CD4-positive, CD25-positive, alpha-beta regulatory T cell (primary cell): ENCODE measurements around the gene APOB. TPM values are rescaled to one million over a fixed set of nuclear protein-coding genes. Genes with fewer than 3 reads are reported as not detected.

Experiments used
- ATAC-seq, 2 donors: fragments of 150-1000 bp; cut with Tn5 transposase; one replicate each; pipeline ENCODE4 v1.10.0; 2021; ENCODE audit warnings: low read depth in 2 of 2, moderate number of reproducible peaks in 2 of 2, moderate library complexity in 1 of 2
- DNase-seq, 3 donors: peaks; one replicate each; pipeline versions ENCODE4 v3.0.0 to v3.0.0-alpha.2; 2012 to 2022; ENCODE audit warnings: mixed read lengths in 1 of 3
- H3K27ac ChIP-seq: one replicate; pipeline ENCODE4 v1.7.0; 2013; ENCODE audit warnings: mild to moderate bottlenecking, low read length; ENCODE audit not compliant: insufficient read depth, poor library complexity, severe bottlenecking
- H3K27me3 ChIP-seq: one replicate; pipeline ENCODE4 v1.7.0; 2013; ENCODE audit warnings: low read length; ENCODE audit not compliant: control insufficient read depth, insufficient read depth
- H3K36me3 ChIP-seq: one replicate; pipeline ENCODE4 v1.7.0; 2013; ENCODE audit warnings: mild to moderate bottlenecking, low read length, moderate library complexity; ENCODE audit not compliant: control insufficient read depth, insufficient read depth
- H3K4me1 ChIP-seq: 2 replicates; pipeline ENCODE4 v1.7.0; 2013; ENCODE audit warnings: mild to moderate bottlenecking, low read length; ENCODE audit not compliant: insufficient read depth, control insufficient read depth, poor library complexity, severe bottlenecking
- H3K4me3 ChIP-seq: one replicate; pipeline ENCODE4 v1.7.0; 2013; ENCODE audit warnings: low read depth, mild to moderate bottlenecking, low read length, moderate library complexity
- H3K9me3 ChIP-seq, 2 experiments: 1 replicate in 1 of 2; 2 replicates in 1 of 2; pipeline ENCODE4 v1.7.0; 2013; ENCODE audit warnings: low read length in 2 of 2, mild to moderate bottlenecking in 1 of 2, moderate library complexity in 1 of 2; ENCODE audit not compliant: control insufficient read depth in 2 of 2
- H3K27ac Mint-ChIP-seq, 3 donors: one replicate each; pipeline ENCODE4 v1.8.0; 2020 to 2022; ENCODE audit warnings: mild to moderate bottlenecking in 3 of 3, mixed read lengths in 3 of 3, moderate library complexity in 2 of 3
- H3K27me3 Mint-ChIP-seq: one replicate; pipeline ENCODE4 v1.8.0; 2022; ENCODE audit warnings: mild to moderate bottlenecking, mixed read lengths
- H3K36me3 Mint-ChIP-seq: one replicate; pipeline ENCODE4 v1.8.0; 2020; ENCODE audit warnings: mixed read lengths
- H3K4me1 Mint-ChIP-seq, 4 donors: one replicate each; pipeline ENCODE4 v1.8.0; 2020 to 2022; ENCODE audit warnings: mixed read lengths in 4 of 4, mild to moderate bottlenecking in 1 of 4
- H3K4me3 Mint-ChIP-seq, 4 donors: one replicate each; pipeline ENCODE4 v1.8.0; 2020 to 2022; ENCODE audit warnings: mild to moderate bottlenecking in 4 of 4, mixed read lengths in 4 of 4, moderate library complexity in 3 of 4
- H3K9me3 Mint-ChIP-seq, 7 donors: one replicate each; pipeline ENCODE4 v1.8.0; 2020 to 2022; ENCODE audit warnings: mixed read lengths in 7 of 7, mild to moderate bottlenecking in 3 of 7, moderate library complexity in 2 of 7
- polyA plus RNA-seq, 4 donors: library from polyadenylated mRNA; unstranded; fragments of 300-500 nt; fragmentation: Illumina TruSeq; gene quantifications; one replicate each; pipeline ENCODE4 v1.2.3, GENCODE V29; 2021
- total RNA-seq: library from RNA; stranded (reverse); gene quantifications from one replicate; pipeline ENCODE4 v1.2.3, GENCODE V29; 2022

Gene APOB
- total and polyA plus RNA-seq, 5 donors from 2014 or later, result not detected

- H3K4me1 ChIP-seq, result no peaks in the 10 kb centered on the region
- no peaks in the 10 kb centered on the region for H3K27me3 ChIP-seq
- H3K4me1 Mint-ChIP-seq, result no peaks in the 10 kb centered on the region
- H3K9me3 Mint-ChIP-seq, result no peaks in the 10 kb centered on the region
- H3K36me3 Mint-ChIP-seq, result no peaks in the 10 kb centered on the region
- H3K27me3 Mint-ChIP-seq, result no peaks in the 10 kb centered on the region
- H3K27ac Mint-ChIP-seq, result no peak overlapping the region
- H3K27ac ChIP-seq, result no peak overlapping the region
- H3K36me3 ChIP-seq, result no peaks in the 10 kb centered on the region
- no peak for ATAC-seq
- H3K4me3 ChIP-seq, result no peak overlapping the region
- no peak overlapping the region for H3K4me3 Mint-ChIP-seq
- no peaks in the 10 kb centered on the region for H3K9me3 ChIP-seq
- DNase-seq, result no peak
Measured at GRCh38 chr2:20997953-20998722, 45.7 kb downstream of the APOB start.

GRCh38 chr2:20994130-20994529 is 49.7 kb downstream of the APOB start:
- no peak overlapping the region for H3K4me3 ChIP-seq
- Mint-ChIP-seq H3K36me3 (no peaks in the 10 kb centered on the region), H3K4me3 (no peak overlapping the region), H3K4me1 (no peaks in the 10 kb centered on the region), H3K27ac (no peak overlapping the region), H3K27me3 (no peaks in the 10 kb centered on the region), H3K9me3 (peaks cover 0 to 1% (median 0%) of the 10 kb centered on the region in 7 donors)
- no peaks in the 10 kb centered on the region for H3K4me1 ChIP-seq
- DNase-seq (no peak), ATAC-seq (no peak)
- no peaks in the 10 kb centered on the region for H3K36me3 ChIP-seq
- no peaks in the 10 kb centered on the region for H3K9me3 ChIP-seq
- H3K27ac ChIP-seq, result no peak overlapping the region
- no peaks in the 10 kb centered on the region for H3K27me3 ChIP-seq

DNA sequence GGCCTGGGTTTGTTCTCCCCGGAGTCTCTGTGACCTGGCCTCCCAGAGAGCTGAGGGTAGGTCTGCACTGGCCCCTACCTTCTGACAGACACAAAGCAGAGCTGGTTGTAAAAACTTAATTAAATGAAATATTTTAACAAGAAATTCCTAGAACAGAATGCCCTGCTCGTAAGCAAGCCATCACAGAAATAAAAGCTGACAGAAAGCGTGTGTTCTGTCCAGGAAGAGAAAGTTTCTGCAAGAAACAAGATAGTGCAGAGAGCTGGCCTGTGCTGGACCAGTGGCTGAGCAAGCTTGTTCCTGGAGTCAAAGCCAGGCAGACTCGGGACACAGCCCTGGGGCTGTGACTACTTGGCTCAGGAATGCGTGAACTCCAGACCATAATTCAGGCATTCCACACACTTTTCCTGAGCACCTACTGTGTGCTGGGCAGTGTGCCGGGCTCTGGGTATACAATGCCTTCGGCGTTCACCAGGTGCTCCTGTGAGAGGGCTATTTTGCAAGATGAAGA is 51.6 kb downstream of the APOB start:
- no peak overlapping the region for H3K4me3 ChIP-seq
- H3K27me3 ChIP-seq, result no peaks in the 10 kb centered on the region
- no peaks in the 10 kb centered on the region for H3K9me3 ChIP-seq
- Mint-ChIP-seq H3K4me1 (no peaks in the 10 kb centered on the region), H3K27ac (no peak overlapping the region), H3K4me3 (no peak overlapping the region), H3K36me3 (no peaks in the 10 kb centered on the region), H3K9me3 (peaks cover 0 to 1% (median 0%) of the 10 kb centered on the region in 7 donors), H3K27me3 (peaks cover 5% of the 10 kb centered on the region)
- DNase-seq, result no peak
- no peaks in the 10 kb centered on the region for H3K4me1 ChIP-seq
- no peaks in the 10 kb centered on the region for H3K36me3 ChIP-seq
- no peak overlapping the region for H3K27ac ChIP-seq
- no peak for ATAC-seq

- no peak overlapping the region for H3K4me3 Mint-ChIP-seq
Measured at GRCh38 chr2:20990442-20991430, 53.1 kb downstream of the APOB start.

GRCh38 chr2:20989404-20989803 is 54.5 kb downstream of the APOB start:
- ATAC-seq (no peak), DNase-seq (no peak)
- H3K27me3 ChIP-seq, result no peaks in the 10 kb centered on the region
- no peak overlapping the region for H3K4me3 Mint-ChIP-seq
- peaks cover 0 to 2% (median 0%) of the 10 kb centered on the region in 7 donors for H3K9me3 Mint-ChIP-seq
- no peaks in the 10 kb centered on the region for H3K4me1 Mint-ChIP-seq
- no peaks in the 10 kb centered on the region for H3K4me1 ChIP-seq
- H3K36me3 ChIP-seq, result no peaks in the 10 kb centered on the region
- H3K27me3 Mint-ChIP-seq, result peaks cover 5% of the 10 kb centered on the region
- H3K4me3 ChIP-seq, result no peak overlapping the region
- no peak overlapping the region for H3K27ac ChIP-seq
- no peak overlapping the region for H3K27ac Mint-ChIP-seq
- no peaks in the 10 kb centered on the region for H3K36me3 Mint-ChIP-seq
- no peaks in the 10 kb centered on the region for H3K9me3 ChIP-seq

More at GRCh38 chr2:20990442-20991430, 53.1 kb downstream of the APOB start:
- Histone ChIP-seq H3K4me1 (no peaks in the 10 kb centered on the region), H3K36me3 (no peaks in the 10 kb centered on the region), H3K4me3 (no peak overlapping the region), H3K27me3 (no peaks in the 10 kb centered on the region), H3K27ac (no peak overlapping the region), H3K9me3 (no peaks in the 10 kb centered on the region)
- H3K27ac Mint-ChIP-seq, result peak overlapping the region in 1 of 3 donors; percentile 44
- H3K27me3 Mint-ChIP-seq, result peaks cover 5% of the 10 kb centered on the region
- peaks cover 0 to 1% (median 0%) of the 10 kb centered on the region in 7 donors for H3K9me3 Mint-ChIP-seq
- ATAC-seq (no peak), DNase-seq (no peak)
- no peaks in the 10 kb centered on the region for H3K36me3 Mint-ChIP-seq
- H3K4me1 Mint-ChIP-seq, result no peaks in the 10 kb centered on the region

- no peak overlapping the region for H3K27ac ChIP-seq
- DNase-seq (no peak), ATAC-seq (no peak)
- H3K4me3 ChIP-seq, result no peak overlapping the region
- Mint-ChIP-seq H3K4me3 (no peak overlapping the region), H3K27ac (no peak overlapping the region), H3K9me3 (peaks cover 0 to 2% (median 0%) of the 10 kb centered on the region in 7 donors), H3K36me3 (no peaks in the 10 kb centered on the region), H3K4me1 (no peaks in the 10 kb centered on the region), H3K27me3 (peaks cover 5% of the 10 kb centered on the region)
- no peaks in the 10 kb centered on the region for H3K9me3 ChIP-seq
- H3K27me3 ChIP-seq, result no peaks in the 10 kb centered on the region
- no peaks in the 10 kb centered on the region for H3K4me1 ChIP-seq
- H3K36me3 ChIP-seq, result no peaks in the 10 kb centered on the region
Measured at GRCh38 chr2:20988905-20989304, 55.0 kb downstream of the APOB start.

DNA sequence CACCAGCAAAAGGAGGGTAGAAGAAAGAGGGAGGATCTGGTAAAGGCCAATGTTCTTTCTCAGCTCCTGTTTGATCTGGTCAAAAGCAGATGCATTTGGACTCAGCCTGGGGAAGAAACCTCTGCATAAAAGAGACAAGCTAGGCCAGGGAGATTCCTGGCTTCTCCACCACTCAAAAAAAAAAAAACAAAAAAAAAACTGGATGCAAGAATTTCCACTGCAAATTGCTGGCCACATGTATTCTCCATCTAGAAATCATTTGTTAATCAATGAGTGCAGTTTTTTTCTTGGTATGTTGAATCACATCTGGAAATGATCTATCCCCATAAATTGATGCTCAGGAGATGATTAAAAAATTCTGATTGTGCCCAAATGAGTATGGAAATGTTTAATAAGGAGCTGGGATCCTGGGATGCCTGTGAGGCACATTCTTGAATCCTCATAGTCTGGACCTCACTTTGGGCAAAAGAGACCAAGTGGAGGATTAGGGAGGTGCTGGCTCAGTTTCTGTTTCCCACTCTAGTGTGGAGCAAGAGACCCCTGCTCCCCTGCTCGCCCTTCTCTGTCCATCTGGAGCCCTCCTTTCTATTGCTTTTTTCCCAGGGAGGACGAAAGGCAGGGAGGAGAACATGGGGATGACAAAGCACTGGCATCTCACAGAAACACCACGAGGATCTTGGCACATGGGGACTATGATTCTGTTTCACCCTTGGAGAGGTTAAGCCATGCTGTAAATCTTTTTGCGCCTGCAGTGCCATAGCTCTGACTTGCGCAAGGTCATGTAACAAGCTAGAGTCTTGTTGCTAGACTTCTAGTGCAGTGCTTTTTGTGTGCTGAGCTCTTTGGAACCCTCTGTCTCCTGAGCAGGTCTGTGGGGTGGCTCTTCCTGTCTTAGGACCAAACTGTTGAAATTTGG is 57.6 kb downstream of the APOB start:
- Histone ChIP-seq H3K9me3 (no peaks in the 10 kb centered on the region), H3K27ac (no peak overlapping the region), H3K4me3 (no peak overlapping the region), H3K4me1 (no peaks in the 10 kb centered on the region), H3K27me3 (no peaks in the 10 kb centered on the region), H3K36me3 (no peaks in the 10 kb centered on the region)
- Mint-ChIP-seq H3K9me3 (peaks cover 0 to 3% (median 0%) of the 10 kb centered on the region in 7 donors), H3K27me3 (peaks cover 5% of the 10 kb centered on the region), H3K4me1 (no peaks in the 10 kb centered on the region), H3K27ac (peak overlapping the region in 1 of 3 donors; percentile 74), H3K4me3 (no peak overlapping the region), H3K36me3 (no peaks in the 10 kb centered on the region)
- ATAC-seq (no peak), DNase-seq (no peak)
